H7 (cell line): ENCODE results near the gene FCGR2B. TPM values are rescaled to one million over a fixed set of nuclear protein-coding genes. Genes with fewer than 3 reads are reported as not detected.

ENCODE experiments used
- DNase-seq: peaks from one replicate; pipeline ENCODE4 v3.0.0; 2012
- H3K27me3 ChIP-seq: 2 replicates; pipeline ENCODE4 v1.6.0; 2011; ENCODE audit warnings: mild to moderate bottlenecking, low read length; ENCODE audit not compliant: control insufficient read depth, insufficient read depth
- H3K36me3 ChIP-seq: replicated peaks from 2 replicates; pipeline ENCODE4 v1.5.1; 2011; ENCODE audit warnings: low read length; ENCODE audit not compliant: control insufficient read depth, insufficient read depth
- H3K4me3 ChIP-seq: 2 replicates; pipeline ENCODE4 v1.5.1; 2011; ENCODE audit warnings: low read depth, mild to moderate bottlenecking, control low read depth, low read length, moderate library complexity; ENCODE audit not compliant: insufficient read depth
- total RNA-seq: library from RNA; depleted of rRNA; stranded (reverse); fragments of >200 nt; shearing (Covaris generic); gene quantifications from 2 replicates; pipeline ENCODE4 v1.2.3, GENCODE V29; 2014; rRNA removed

FCGR2B gene
- total RNA-seq, 1 experiment from 2014 or later: not detected

GRCh38 chr1:161727256-161727924 is 64.4 kb downstream of the FCGR2B start:
- no peaks in the 10 kb centered on the region for H3K36me3 ChIP-seq

More at GRCh38 chr1:161727256-161727924, 64.4 kb downstream of the FCGR2B start:
- peaks cover 49% of the 10 kb centered on the region for H3K27me3 ChIP-seq
- H3K4me3 ChIP-seq: peak overlapping the region; percentile 99
- no peak for DNase-seq

Other genes starting within 250 kb of the FCGR2B start
- gene FCGR2A, start 157.7 kb upstream of the FCGR2B start, total RNA-seq: not detected in 2 replicates
- 0.04 TPM in 1 of 2 replicates, not detected in the other for gene HSPA6, start 138.6 kb upstream of the FCGR2B start, total RNA-seq
- gene FCGR3A, start 113.3 kb upstream of the FCGR2B start, total RNA-seq: not detected in 2 replicates
- not detected in 2 replicates for gene FCGR3B, start 32.0 kb upstream of the FCGR2B start, total RNA-seq
- gene FCRLA, start 44.1 kb downstream of the FCGR2B start, total RNA-seq: not detected in 2 replicates
- 0.55 and 0.74 TPM in 2 replicates for gene FCRLB, start 58.4 kb downstream of the FCGR2B start, total RNA-seq
- gene DUSP12, start 86.6 kb downstream of the FCGR2B start, total RNA-seq: 38.1 and 42.8 TPM in 2 replicates
- gene ATF6, start 103.2 kb downstream of the FCGR2B start, total RNA-seq: 13.4 and 17.8 TPM in 2 replicates